ENCODE data around the gene KCNK15. TPM values are rescaled to one million over a fixed set of nuclear protein-coding genes. Genes with fewer than 3 reads are reported as not detected.

KCNK15 gene
- total RNA-seq, 1 experiment from 2014 or later: 0.33 TPM

- no peaks in the 10 kb centered on the region for H3K79me1 ChIP-seq (ENCODE audit: insufficient read depth, low read depth, low read length, poor library complexity, severe bottlenecking)
- H3K56ac ChIP-seq (ENCODE audit: insufficient read length, low read depth, low read length): no peak overlapping the region
- no peaks in the 10 kb centered on the region for H3K36me3 Mint-ChIP-seq (ENCODE audit: insufficient read depth in 1 of 3, low read depth in 3 of 3)
- H3K14ac ChIP-seq (ENCODE audit: insufficient read depth, low read length): no peak overlapping the region
- H3K9me3 Mint-ChIP-seq: no peaks in the 10 kb centered on the region; a peak in 1 of 5 replicates
- H4K5ac ChIP-seq (ENCODE audit: insufficient read length, low read depth, low read length): no peak overlapping the region
- no peaks in the 10 kb centered on the region for H4K20me1 ChIP-seq (ENCODE audit: control insufficient read depth, insufficient read depth, insufficient read length)
- H3K27ac ChIP-seq (ENCODE audit: insufficient read length, low read depth, low read length): no peak overlapping the region
- H3K9me3 ChIP-seq (ENCODE audit: control insufficient read depth, low read depth, low read length): no peaks in the 10 kb centered on the region
- no peak overlapping the region for H2BK12ac ChIP-seq (ENCODE audit: insufficient read length, low read depth, low read length)
- no peak overlapping the region for H2AFZ ChIP-seq (ENCODE audit: low read length)
- no peak for DNase-seq
- no peaks in the 10 kb centered on the region for H3K4me1 ChIP-seq (ENCODE audit: insufficient read depth, low read length)
- no CpG with 5 or more reads among the region's 12 CpGs for WGBS (ENCODE audit: extremely low coverage, insufficient read length, low lambda C conversion rate)
- no peak overlapping the region; a peak in 1 of 5 replicates for H3K4me3 Mint-ChIP-seq
- H3K27me3 ChIP-seq (ENCODE audit: insufficient read depth, low read length): peaks cover 7% of the 10 kb centered on the region; the same call in 1 of the 2 replicates
- H3K23ac ChIP-seq (ENCODE audit: insufficient read length, low read depth, low read length): no peak overlapping the region
- peaks cover 12 to 39% of the 10 kb centered on the region in 2 experiments for H3K4me1 Mint-ChIP-seq
- H3K18ac ChIP-seq (ENCODE audit: insufficient read length, low read depth, low read length): no peak overlapping the region
- no peak overlapping the region for H2BK15ac ChIP-seq (ENCODE audit: low read depth, low read length)
- H3K4me2 ChIP-seq (ENCODE audit: insufficient read depth, insufficient read length, low read length): no peak overlapping the region
- no peak overlapping the region for H3K4ac ChIP-seq (ENCODE audit: low read depth, low read length)
- no peak overlapping the region for H3T11ph ChIP-seq (ENCODE audit: low read length)
- H2BK120ac ChIP-seq (ENCODE audit: low read depth, low read length, poor library complexity, severe bottlenecking): no peak overlapping the region
- no peak overlapping the region for H2BK5ac ChIP-seq (ENCODE audit: insufficient read length, low read length)
- H3K9ac ChIP-seq (ENCODE audit: extremely low read depth, insufficient read length, low read length): no peak overlapping the region
- TF ChIP-seq CTCF (conservative IDR thresholded peaks at IDR 0.05): no peak
- peaks cover 8% of the 10 kb centered on the region for H3K23me2 ChIP-seq (ENCODE audit: insufficient read length, low read depth, low read length, poor library complexity, severe bottlenecking)
- peaks cover 68% of the 10 kb centered on the region for H3K27me3 Mint-ChIP-seq (ENCODE audit: low read depth)
- no peak overlapping the region for H2BK20ac ChIP-seq (ENCODE audit: low read depth, low read length, poor library complexity, severe bottlenecking)
- no peak overlapping the region for H2AK5ac ChIP-seq (ENCODE audit: insufficient read length, low read length)
- no peak overlapping the region for H4K8ac ChIP-seq (replicated peaks; ENCODE audit: insufficient read length, low read depth, low read length)
- no peaks in the 10 kb centered on the region for H3K79me2 ChIP-seq (ENCODE audit: insufficient read depth, low read length)
- H3K27ac Mint-ChIP-seq: no peak overlapping the region
- H4K91ac ChIP-seq (ENCODE audit: insufficient read length, low read depth, low read length): no peak overlapping the region
These were observed 1.6 kb upstream of the KCNK15 start for GRCh38 chr20:44743916-44744655.
